Ishikawa (cell line): ENCODE data around the gene C2CD4C.

Experiments used
- CEBPB ChIP-seq: IDR thresholded peaks from 2 replicates; pipeline ENCODE4 v1.6.1; 2012
- CREB1 ChIP-seq: IDR thresholded peaks from 2 replicates; pipeline ENCODE4 v1.6.1; 2012; ENCODE audit warnings: low read depth
- EGR1 ChIP-seq: IDR thresholded peaks from 2 replicates; pipeline ENCODE4 v1.6.1; 2012
- EP300 ChIP-seq: IDR thresholded peaks from 2 replicates; pipeline ENCODE4 v1.6.1; 2012; ENCODE audit warnings: borderline replicate concordance
- FOXM1 ChIP-seq: IDR thresholded peaks from 2 replicates; pipeline ENCODE4 v1.6.1; 2012; ENCODE audit warnings: low read depth, borderline replicate concordance
- MAX ChIP-seq: IDR thresholded peaks from 2 replicates; pipeline ENCODE4 v1.6.1; 2012
- NFIC ChIP-seq: IDR thresholded peaks from 2 replicates; pipeline ENCODE4 v1.6.1; 2012
- RAD21 ChIP-seq: IDR thresholded peaks from 2 replicates; pipeline ENCODE4 v1.6.1; 2012; ENCODE audit warnings: low read depth
- TAF1 ChIP-seq: IDR thresholded peaks from 2 replicates; pipeline ENCODE4 v1.6.1; 2012; ENCODE audit warnings: low read depth, mild to moderate bottlenecking
- TCF12 ChIP-seq: IDR thresholded peaks from 2 replicates; pipeline ENCODE4 v1.6.1; 2012; ENCODE audit warnings: low read depth
- TEAD4 ChIP-seq: IDR thresholded peaks from 2 replicates; pipeline ENCODE4 v1.6.1; 2012
- YY1 ChIP-seq: IDR thresholded peaks from 2 replicates; pipeline ENCODE4 v1.6.1; 2012; ENCODE audit warnings: low read depth
- ZBTB7A ChIP-seq: IDR thresholded peaks from 2 replicates; pipeline ENCODE4 v1.6.1; 2012; ENCODE audit warnings: low read depth
- TF ChIP-seq, protein P1 (sequence below): IDR thresholded peaks from 2 replicates; pipeline ENCODE4 v1.6.1; 2012; ENCODE audit warnings: low read depth, mild to moderate bottlenecking
- TF ChIP-seq, protein P2 (sequence below): IDR thresholded peaks from 2 replicates; pipeline ENCODE4 v1.6.1; 2012

Gene C2CD4C

DNA sequence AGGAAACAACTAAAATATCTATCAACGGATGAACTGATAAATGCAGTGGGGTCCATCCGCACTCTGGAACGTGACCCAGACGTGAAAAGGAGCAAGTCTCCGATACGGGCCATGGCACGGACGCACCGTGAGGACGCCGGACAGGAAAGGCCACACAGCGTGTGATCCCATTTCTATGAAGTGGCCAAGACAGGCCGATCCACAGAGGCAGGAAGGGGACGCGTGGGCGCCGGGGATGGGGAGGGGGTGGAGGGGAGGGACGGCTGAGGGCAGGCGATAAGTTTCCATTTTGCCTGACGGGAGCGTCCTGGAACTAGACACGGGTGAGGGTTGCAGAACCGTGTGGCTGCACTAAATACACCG, 38.1 kb upstream of the C2CD4C start:
- TF ChIP-seq EGR1 = no peak
- no peak for TF ChIP-seq NFIC
- TF ChIP-seq ZBTB7A = no peak
- TF ChIP-seq FOXM1 = no peak
- TF ChIP-seq, protein P1, sequence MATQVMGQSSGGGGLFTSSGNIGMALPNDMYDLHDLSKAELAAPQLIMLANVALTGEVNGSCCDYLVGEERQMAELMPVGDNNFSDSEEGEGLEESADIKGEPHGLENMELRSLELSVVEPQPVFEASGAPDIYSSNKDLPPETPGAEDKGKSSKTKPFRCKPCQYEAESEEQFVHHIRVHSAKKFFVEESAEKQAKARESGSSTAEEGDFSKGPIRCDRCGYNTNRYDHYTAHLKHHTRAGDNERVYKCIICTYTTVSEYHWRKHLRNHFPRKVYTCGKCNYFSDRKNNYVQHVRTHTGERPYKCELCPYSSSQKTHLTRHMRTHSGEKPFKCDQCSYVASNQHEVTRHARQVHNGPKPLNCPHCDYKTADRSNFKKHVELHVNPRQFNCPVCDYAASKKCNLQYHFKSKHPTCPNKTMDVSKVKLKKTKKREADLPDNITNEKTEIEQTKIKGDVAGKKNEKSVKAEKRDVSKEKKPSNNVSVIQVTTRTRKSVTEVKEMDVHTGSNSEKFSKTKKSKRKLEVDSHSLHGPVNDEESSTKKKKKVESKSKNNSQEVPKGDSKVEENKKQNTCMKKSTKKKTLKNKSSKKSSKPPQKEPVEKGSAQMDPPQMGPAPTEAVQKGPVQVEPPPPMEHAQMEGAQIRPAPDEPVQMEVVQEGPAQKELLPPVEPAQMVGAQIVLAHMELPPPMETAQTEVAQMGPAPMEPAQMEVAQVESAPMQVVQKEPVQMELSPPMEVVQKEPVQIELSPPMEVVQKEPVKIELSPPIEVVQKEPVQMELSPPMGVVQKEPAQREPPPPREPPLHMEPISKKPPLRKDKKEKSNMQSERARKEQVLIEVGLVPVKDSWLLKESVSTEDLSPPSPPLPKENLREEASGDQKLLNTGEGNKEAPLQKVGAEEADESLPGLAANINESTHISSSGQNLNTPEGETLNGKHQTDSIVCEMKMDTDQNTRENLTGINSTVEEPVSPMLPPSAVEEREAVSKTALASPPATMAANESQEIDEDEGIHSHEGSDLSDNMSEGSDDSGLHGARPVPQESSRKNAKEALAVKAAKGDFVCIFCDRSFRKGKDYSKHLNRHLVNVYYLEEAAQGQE = no peak
- TF ChIP-seq TEAD4 = no peak
- no peak for TF ChIP-seq RAD21

- TF ChIP-seq MAX = no peak
- TF ChIP-seq TAF1 = no peak
- no peak for TF ChIP-seq RAD21
- TF ChIP-seq EP300 = no peak
- no peak for TF ChIP-seq NFIC
- no peak for TF ChIP-seq ZBTB7A
- no peak for TF ChIP-seq CEBPB
- no peak for TF ChIP-seq EGR1
- TF ChIP-seq, protein P1 = no peak
- no peak for TF ChIP-seq TCF12
- no peak for TF ChIP-seq FOXM1
Observed at GRCh38 chr19:444677-445210, 35.8 kb upstream of the C2CD4C start.

DNA sequence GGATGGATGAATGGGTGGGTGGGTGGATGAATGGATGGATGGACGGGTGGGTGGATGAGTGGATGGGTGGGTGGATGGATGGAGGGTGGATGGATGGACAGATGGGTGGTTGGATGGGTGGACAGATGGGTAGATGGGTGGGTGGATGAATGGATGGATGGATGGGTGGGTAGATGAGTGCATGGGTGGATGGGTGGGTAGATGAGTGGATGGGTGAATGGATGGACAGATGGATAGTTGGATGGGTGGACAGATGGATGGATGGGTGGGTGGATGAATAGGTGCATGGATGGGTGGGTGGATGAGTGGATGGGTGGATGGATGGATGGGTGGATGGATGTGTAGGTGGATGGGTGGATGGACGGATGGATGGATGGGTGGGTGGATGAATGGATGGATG, 34.1 kb upstream of the C2CD4C start:
- TF ChIP-seq TAF1 (no peak), CREB1 (no peak), EP300 (no peak), EGR1 (no peak), MAX (no peak), CEBPB (no peak), TEAD4 (no peak), YY1 (no peak), NFIC (no peak)
- TF ChIP-seq, protein P2, sequence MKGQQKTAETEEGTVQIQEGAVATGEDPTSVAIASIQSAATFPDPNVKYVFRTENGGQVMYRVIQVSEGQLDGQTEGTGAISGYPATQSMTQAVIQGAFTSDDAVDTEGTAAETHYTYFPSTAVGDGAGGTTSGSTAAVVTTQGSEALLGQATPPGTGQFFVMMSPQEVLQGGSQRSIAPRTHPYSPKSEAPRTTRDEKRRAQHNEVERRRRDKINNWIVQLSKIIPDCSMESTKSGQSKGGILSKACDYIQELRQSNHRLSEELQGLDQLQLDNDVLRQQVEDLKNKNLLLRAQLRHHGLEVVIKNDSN = no peak

DNA sequence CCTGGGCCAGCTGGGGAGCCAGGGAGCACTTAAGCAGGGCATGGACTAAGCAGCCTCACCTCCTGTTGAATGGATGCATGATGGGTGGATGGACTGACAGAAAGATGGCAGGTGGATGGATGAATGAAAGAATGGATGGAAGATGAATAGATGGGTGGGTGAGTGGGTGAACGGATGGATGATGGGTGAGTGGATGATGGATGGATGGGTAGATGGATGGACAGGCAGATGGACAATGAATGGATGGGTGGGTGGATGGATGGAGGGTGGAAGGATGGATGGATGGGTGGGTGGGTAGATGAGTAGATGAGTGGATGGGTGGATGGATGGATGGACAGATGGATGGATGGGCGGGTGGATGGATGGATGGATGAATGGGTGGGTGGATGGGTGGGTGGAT, 33.1 kb upstream of the C2CD4C start:
- TF ChIP-seq, protein P2 = no peak
- TF ChIP-seq EGR1 = no peak
- TF ChIP-seq TEAD4 = no peak
- TF ChIP-seq NFIC = no peak
- TF ChIP-seq ZBTB7A = no peak
- no peak for TF ChIP-seq FOXM1
- TF ChIP-seq YY1 = no peak
- TF ChIP-seq CEBPB = no peak
- TF ChIP-seq EP300 = no peak
- no peak for TF ChIP-seq CREB1
- no peak for TF ChIP-seq RAD21
- no peak for TF ChIP-seq MAX
- TF ChIP-seq TAF1 = no peak
- TF ChIP-seq, protein P1 = no peak
- no peak for TF ChIP-seq TCF12
